Measurements from ENCODE around the gene ZDHHC22.

- TF ChIP-seq CTCF (IDR thresholded peaks at IDR 0.05) (no peak), ZFX (IDR thresholded peaks at IDR 0.05; ENCODE audit: borderline replicate concordance) (no peak)
Observed at GRCh38 chr14:77082356-77082755, 59.2 kb downstream of the ZDHHC22 start.

Measured in 22Rv1 (cell line).